ENCODE results near the gene PLXND1.
A peak's percentile ranks its signal among the peaks of the same experiment; 100 is the strongest.

Gene PLXND1

DNA sequence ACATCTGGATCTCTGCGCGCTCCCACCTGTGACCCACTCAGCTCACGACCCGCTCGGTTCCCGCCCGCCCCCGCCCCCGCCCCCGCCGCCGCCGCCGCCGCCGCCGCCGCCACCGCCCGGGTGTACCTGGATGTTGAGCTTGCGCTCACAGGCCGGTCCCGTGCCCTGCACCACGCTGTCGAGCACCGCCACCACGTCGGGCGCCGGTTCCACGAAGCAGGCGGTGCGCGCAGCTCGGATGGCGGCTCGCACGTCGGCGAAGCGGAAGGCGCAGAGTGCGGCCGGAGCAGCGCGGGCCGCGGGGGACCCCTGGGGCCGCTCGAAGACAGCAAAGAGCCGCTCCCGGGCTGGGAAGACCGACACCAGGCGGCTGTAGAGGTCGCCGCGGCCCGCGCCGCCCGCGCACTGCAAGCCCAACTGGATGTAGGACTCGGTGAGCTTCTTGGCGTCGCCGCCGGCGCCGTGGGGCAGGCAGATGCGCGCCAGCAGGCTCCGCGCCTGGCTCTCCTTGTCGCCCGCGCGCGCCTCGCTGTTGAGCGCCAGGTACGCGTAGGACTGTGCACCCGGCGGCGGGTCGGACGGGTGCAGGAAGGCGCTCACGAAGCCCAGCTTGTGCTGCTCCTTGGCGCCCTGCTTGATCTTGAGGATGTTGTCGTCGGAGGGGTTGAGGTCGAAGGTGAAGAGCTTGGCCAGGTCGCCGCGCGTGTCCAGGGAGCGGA lies 1.1 kb downstream of the PLXND1 start:
- H3K36me3 ChIP-seq (ENCODE audit: control insufficient read depth in 2 of 2, insufficient read depth in 2 of 2, low read length in 2 of 2) = no peaks in the 10 kb centered on the region
- peaks cover 46% of the 10 kb centered on the region for H3K4me1 ChIP-seq (ENCODE audit: control insufficient read depth, insufficient read depth, low read length)
- H3K4me3 ChIP-seq (ENCODE audit: low read length in 2 of 2) = peak overlapping the region; percentile 59 to 76
- no peak overlapping the region for H3K9ac ChIP-seq (ENCODE audit: low read length in 2 of 2)
- H3K27ac ChIP-seq (ENCODE audit: low read length) = no peak overlapping the region
- no peaks in the 10 kb centered on the region for H3K9me3 ChIP-seq (ENCODE audit: control insufficient read depth in 2 of 2, low read length in 2 of 2)
- H3K27me3 ChIP-seq (ENCODE audit: control insufficient read depth in 1 of 2, insufficient read depth in 2 of 2, low read length in 2 of 2) = peaks cover 5 to 20% of the 10 kb centered on the region in 2 donors

GRCh38 chr3:129604767-129605166 lies 1.7 kb downstream of the PLXND1 start:
- H3K27ac ChIP-seq (ENCODE audit: low read length) = no peak overlapping the region
- peaks cover 52% of the 10 kb centered on the region for H3K4me1 ChIP-seq (ENCODE audit: control insufficient read depth, insufficient read depth, low read length)
- no peaks in the 10 kb centered on the region for H3K9me3 ChIP-seq (ENCODE audit: control insufficient read depth in 2 of 2, low read length in 2 of 2)
- H3K27me3 ChIP-seq (ENCODE audit: control insufficient read depth in 1 of 2, insufficient read depth in 2 of 2, low read length in 2 of 2) = peaks cover 5 to 20% of the 10 kb centered on the region in 2 donors
- H3K4me3 ChIP-seq (ENCODE audit: low read length in 2 of 2) = peak overlapping the region; percentile 17 to 76
- H3K36me3 ChIP-seq (ENCODE audit: control insufficient read depth in 2 of 2, insufficient read depth in 2 of 2, low read length in 2 of 2) = no peaks in the 10 kb centered on the region
- peak overlapping the region in 1 of 2 donors; percentile 5 for H3K9ac ChIP-seq (ENCODE audit: low read length in 2 of 2)

DNA sequence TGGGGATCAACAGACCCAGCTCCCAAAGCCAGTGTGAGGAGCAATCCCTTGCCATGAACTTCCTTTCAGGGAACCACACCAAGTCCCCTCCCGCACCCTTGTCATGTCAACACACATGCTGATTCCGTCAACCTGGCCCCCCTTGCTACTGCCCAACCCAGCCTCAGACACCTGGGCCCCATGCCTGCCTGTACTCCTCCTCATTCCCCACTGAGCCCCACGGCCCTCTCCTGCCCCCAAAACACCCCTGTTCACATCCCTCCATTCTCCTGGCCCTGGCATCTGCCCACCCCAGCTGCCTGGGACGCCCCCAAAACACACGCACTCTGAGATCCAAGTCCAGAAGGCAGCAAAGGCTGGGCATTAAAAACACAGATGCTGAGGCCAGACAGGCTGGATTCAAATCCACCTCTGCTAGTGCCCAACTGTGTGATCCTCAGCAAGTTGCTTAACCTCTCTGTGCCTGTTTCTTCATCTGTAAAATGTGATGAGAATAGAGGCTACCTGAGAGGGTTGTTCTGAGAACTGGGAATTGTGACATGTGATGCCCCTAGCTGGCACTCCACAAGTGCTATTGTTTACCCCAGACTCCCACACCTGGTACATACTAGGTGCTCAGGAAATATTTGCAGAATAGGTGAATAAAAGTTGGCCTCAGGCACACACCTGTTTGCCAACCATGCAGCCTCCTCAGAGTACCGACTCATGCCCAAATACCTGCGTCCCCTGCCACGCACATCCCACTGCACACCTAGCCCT lies 2.3 kb downstream of the PLXND1 start:
- Histone ChIP-seq H3K9me3 (ENCODE audit: control insufficient read depth in 2 of 2, low read length in 2 of 2) (no peaks in the 10 kb centered on the region), H3K9ac (ENCODE audit: low read length in 2 of 2) (peak overlapping the region in 1 of 2 donors; percentile 5), H3K27me3 (ENCODE audit: control insufficient read depth in 1 of 2, insufficient read depth in 2 of 2, low read length in 2 of 2) (peaks cover 5 to 20% of the 10 kb centered on the region in 2 donors), H3K27ac (ENCODE audit: low read length) (no peak overlapping the region), H3K4me1 (ENCODE audit: control insufficient read depth, insufficient read depth, low read length) (peaks cover 57% of the 10 kb centered on the region), H3K36me3 (ENCODE audit: control insufficient read depth in 2 of 2, insufficient read depth in 2 of 2, low read length in 2 of 2) (no peaks in the 10 kb centered on the region), H3K4me3 (ENCODE audit: low read length in 2 of 2) (peak overlapping the region; percentile 17 to 76)

DNA sequence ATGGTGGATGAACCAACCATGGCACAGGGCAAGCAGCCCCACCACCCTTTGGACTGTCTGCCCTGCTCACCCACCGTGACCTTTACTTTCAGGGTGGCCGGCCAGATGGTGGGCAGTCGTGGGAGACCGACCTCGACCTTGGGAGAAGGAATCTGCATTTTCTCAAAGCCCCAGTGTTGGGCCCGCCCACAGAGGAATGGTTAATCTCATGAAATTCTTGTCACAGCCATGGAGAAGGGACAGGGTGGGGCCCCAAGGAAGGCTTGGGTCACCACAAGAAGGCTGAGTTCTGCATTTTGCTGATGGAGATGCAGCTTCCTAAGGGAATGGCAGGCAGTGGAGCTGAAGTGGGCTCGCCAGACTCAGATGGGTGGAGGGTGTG lies 2.9 kb downstream of the PLXND1 start:
- peak overlapping the region in 1 of 2 donors; percentile 76 for H3K4me3 ChIP-seq (ENCODE audit: low read length in 2 of 2)
- peaks cover 5 to 20% of the 10 kb centered on the region in 2 donors for H3K27me3 ChIP-seq (ENCODE audit: control insufficient read depth in 1 of 2, insufficient read depth in 2 of 2, low read length in 2 of 2)
- H3K9me3 ChIP-seq (ENCODE audit: control insufficient read depth in 2 of 2, low read length in 2 of 2) = no peaks in the 10 kb centered on the region
- H3K27ac ChIP-seq (ENCODE audit: low read length) = no peak overlapping the region
- peaks cover 58% of the 10 kb centered on the region for H3K4me1 ChIP-seq (ENCODE audit: control insufficient read depth, insufficient read depth, low read length)
- H3K36me3 ChIP-seq (ENCODE audit: control insufficient read depth in 2 of 2, insufficient read depth in 2 of 2, low read length in 2 of 2) = no peaks in the 10 kb centered on the region
- H3K9ac ChIP-seq (ENCODE audit: low read length in 2 of 2) = no peak overlapping the region

GRCh38 chr3:129602730-129603560 lies 3.5 kb downstream of the PLXND1 start:
- peaks cover 58% of the 10 kb centered on the region for H3K4me1 ChIP-seq (ENCODE audit: control insufficient read depth, insufficient read depth, low read length)
- H3K9ac ChIP-seq (ENCODE audit: low read length in 2 of 2) = no peak overlapping the region
- H3K4me3 ChIP-seq (ENCODE audit: low read length in 2 of 2) = peak overlapping the region in 1 of 2 donors; percentile 76
- H3K27ac ChIP-seq (ENCODE audit: low read length) = no peak overlapping the region
- H3K36me3 ChIP-seq (ENCODE audit: control insufficient read depth in 2 of 2, insufficient read depth in 2 of 2, low read length in 2 of 2) = no peaks in the 10 kb centered on the region
- no peaks in the 10 kb centered on the region for H3K9me3 ChIP-seq (ENCODE audit: control insufficient read depth in 2 of 2, low read length in 2 of 2)
- peaks cover 5 to 20% of the 10 kb centered on the region in 2 donors for H3K27me3 ChIP-seq (ENCODE audit: control insufficient read depth in 1 of 2, insufficient read depth in 2 of 2, low read length in 2 of 2)

DNA sequence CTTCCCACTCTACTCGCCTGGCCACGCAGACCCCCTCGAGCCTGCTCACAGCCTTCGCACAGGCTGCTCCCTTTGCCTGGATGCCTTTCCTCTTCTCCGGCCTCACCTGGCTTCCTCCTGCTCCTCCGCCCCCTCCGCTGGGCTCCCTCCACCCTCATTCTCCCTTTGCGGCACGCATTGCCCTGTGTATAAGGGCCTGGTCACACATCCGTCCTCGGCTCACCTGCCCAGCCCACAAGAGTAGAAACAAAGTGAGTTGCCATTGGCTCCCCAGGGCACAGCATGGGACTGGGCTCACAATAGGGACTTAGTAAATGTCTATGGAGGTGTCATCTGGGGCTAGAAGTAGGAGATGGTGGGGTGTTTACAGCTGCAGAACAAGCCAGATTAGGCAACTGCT lies 4.2 kb downstream of the PLXND1 start:
- peaks cover 60% of the 10 kb centered on the region for H3K4me1 ChIP-seq (ENCODE audit: control insufficient read depth, insufficient read depth, low read length)
- H3K9ac ChIP-seq (ENCODE audit: low read length in 2 of 2) = no peak overlapping the region
- no peaks in the 10 kb centered on the region for H3K36me3 ChIP-seq (ENCODE audit: control insufficient read depth in 2 of 2, insufficient read depth in 2 of 2, low read length in 2 of 2)
- H3K27me3 ChIP-seq (ENCODE audit: control insufficient read depth in 1 of 2, insufficient read depth in 2 of 2, low read length in 2 of 2) = peaks cover 5 to 20% of the 10 kb centered on the region in 2 donors
- H3K9me3 ChIP-seq (ENCODE audit: control insufficient read depth in 2 of 2, low read length in 2 of 2) = no peaks in the 10 kb centered on the region
- H3K4me3 ChIP-seq (ENCODE audit: low read length in 2 of 2) = peak overlapping the region in 1 of 2 donors; percentile 76
- no peak overlapping the region for H3K27ac ChIP-seq (ENCODE audit: low read length)

DNA sequence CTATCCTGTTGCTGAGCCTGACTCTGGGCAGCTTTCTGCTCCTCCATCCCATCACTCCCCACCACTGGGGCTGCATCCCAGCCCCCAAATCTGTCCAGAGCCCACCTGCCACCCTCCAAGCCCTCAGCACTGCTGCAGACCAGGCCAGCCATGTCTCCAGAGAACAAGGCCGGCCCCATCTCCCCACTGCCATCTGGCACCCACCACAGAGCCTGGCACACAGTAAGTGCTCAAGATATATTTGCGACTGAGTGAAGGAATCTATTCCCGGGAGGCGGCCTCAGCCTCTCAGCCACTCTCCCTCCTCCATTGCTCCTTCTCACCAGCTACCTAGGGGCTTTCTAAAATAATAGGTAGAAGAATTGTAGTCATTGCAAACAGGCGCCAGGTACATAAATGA lies 4.8 kb downstream of the PLXND1 start:
- Histone ChIP-seq H3K27me3 (ENCODE audit: control insufficient read depth in 1 of 2, insufficient read depth in 2 of 2, low read length in 2 of 2) (peaks cover 5 to 20% of the 10 kb centered on the region in 2 donors), H3K36me3 (ENCODE audit: control insufficient read depth in 2 of 2, insufficient read depth in 2 of 2, low read length in 2 of 2) (no peaks in the 10 kb centered on the region), H3K9ac (ENCODE audit: low read length in 2 of 2) (no peak overlapping the region), H3K4me3 (ENCODE audit: low read length in 2 of 2) (peak overlapping the region in 1 of 2 donors; percentile 15), H3K4me1 (ENCODE audit: control insufficient read depth, insufficient read depth, low read length) (peaks cover 65% of the 10 kb centered on the region), H3K27ac (ENCODE audit: low read length) (no peak overlapping the region), H3K9me3 (ENCODE audit: control insufficient read depth in 2 of 2, low read length in 2 of 2) (no peaks in the 10 kb centered on the region)

- Histone ChIP-seq H3K4me3 (ENCODE audit: low read length in 2 of 2) (no peak overlapping the region), H3K9me3 (ENCODE audit: control insufficient read depth in 2 of 2, low read length in 2 of 2) (no peaks in the 10 kb centered on the region), H3K9ac (ENCODE audit: low read length in 2 of 2) (no peak overlapping the region), H3K27me3 (ENCODE audit: control insufficient read depth in 1 of 2, insufficient read depth in 2 of 2, low read length in 2 of 2) (peaks cover 5 to 10% of the 10 kb centered on the region in 2 donors), H3K36me3 (ENCODE audit: control insufficient read depth in 2 of 2, insufficient read depth in 2 of 2, low read length in 2 of 2) (no peaks in the 10 kb centered on the region), H3K27ac (ENCODE audit: low read length) (no peak overlapping the region), H3K4me1 (ENCODE audit: control insufficient read depth, insufficient read depth, low read length) (peaks cover 68% of the 10 kb centered on the region)
Measured at GRCh38 chr3:129600348-129600747, 6.1 kb downstream of the PLXND1 start.

- no peaks in the 10 kb centered on the region for H3K9me3 ChIP-seq (ENCODE audit: control insufficient read depth in 2 of 2, low read length in 2 of 2)
- H3K27ac ChIP-seq (ENCODE audit: low read length) = no peak overlapping the region
- H3K36me3 ChIP-seq (ENCODE audit: control insufficient read depth in 2 of 2, insufficient read depth in 2 of 2, low read length in 2 of 2) = no peaks in the 10 kb centered on the region
- peaks cover 69% of the 10 kb centered on the region for H3K4me1 ChIP-seq (ENCODE audit: control insufficient read depth, insufficient read depth, low read length)
- H3K9ac ChIP-seq (ENCODE audit: low read length in 2 of 2) = no peak overlapping the region
- H3K4me3 ChIP-seq (ENCODE audit: low read length in 2 of 2) = peak overlapping the region in 1 of 2 donors; percentile 8
- H3K27me3 ChIP-seq (ENCODE audit: control insufficient read depth in 1 of 2, insufficient read depth in 2 of 2, low read length in 2 of 2) = peaks cover 2 to 6% of the 10 kb centered on the region in 2 donors
Measured at GRCh38 chr3:129599607-129600006, 6.9 kb downstream of the PLXND1 start.

- H3K9ac ChIP-seq (ENCODE audit: low read length in 2 of 2) = peak overlapping the region in 1 of 2 donors; percentile 1
- peak overlapping the region in 1 of 2 donors; percentile 15 for H3K4me3 ChIP-seq (ENCODE audit: low read length in 2 of 2)
- H3K4me1 ChIP-seq (ENCODE audit: control insufficient read depth, insufficient read depth, low read length) = peaks cover 69% of the 10 kb centered on the region
- H3K27me3 ChIP-seq (ENCODE audit: control insufficient read depth in 1 of 2, insufficient read depth in 2 of 2, low read length in 2 of 2) = peaks cover 0 to under 1% of the 10 kb centered on the region in 2 donors
- no peaks in the 10 kb centered on the region for H3K36me3 ChIP-seq (ENCODE audit: control insufficient read depth in 2 of 2, insufficient read depth in 2 of 2, low read length in 2 of 2)
- no peak overlapping the region for H3K27ac ChIP-seq (ENCODE audit: low read length)
- no peaks in the 10 kb centered on the region for H3K9me3 ChIP-seq (ENCODE audit: control insufficient read depth in 2 of 2, low read length in 2 of 2)
Measured at GRCh38 chr3:129599073-129599472, 7.4 kb downstream of the PLXND1 start.

All from stomach smooth muscle (tissue), 2 donors.